ENCODE measurements around the gene FPGS. TPM values are rescaled to one million over a fixed set of nuclear protein-coding genes. Genes with fewer than 3 reads are reported as not detected.

The FPGS gene
- total and polyA plus RNA-seq, 2 of the 4 experiments (the other 2 are of a cell fraction): 43.9 to 75.7 TPM

DNA sequence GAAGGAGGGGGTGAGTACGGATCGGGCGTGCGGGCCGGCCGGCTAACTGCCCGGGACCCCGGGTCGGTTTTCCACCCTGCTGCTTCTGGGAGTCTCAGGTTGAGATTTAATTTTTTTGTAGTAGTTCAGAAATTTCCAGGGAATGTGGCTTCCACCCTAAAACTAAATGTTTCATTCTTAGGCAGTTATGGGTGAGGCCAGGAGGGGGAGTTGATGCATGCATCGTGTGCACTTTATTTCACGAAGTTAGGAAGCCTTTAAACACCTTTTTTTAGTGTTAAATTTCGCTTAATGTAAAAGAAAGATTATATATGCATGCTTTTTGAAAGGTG is 15.9 kb upstream of the FPGS start:
- peaks cover 44% of the 10 kb centered on the region for H3K36me3 ChIP-seq (ENCODE audit: control insufficient read depth, insufficient read depth, low read length)
- peak overlapping the region; percentile 89 for H3K4me2 ChIP-seq (ENCODE audit: low read depth, low read length)
- peak overlapping the region; percentile 20; the same call in 1 of the 2 replicates for H3K14ac ChIP-seq (replicated peaks; ENCODE audit: low read depth, low read length)
- BruUV-seq (replicated peaks): no TSS peak
- CTCF ChIA-PET: interaction anchor here (0.8 to 1.0 kb wide), 2 partner anchors 83 to 124 kb away, joined by 3 to 8 read pairs; no protein-coding TSS in a partner anchor
- H3K4me3 ChIP-seq (ENCODE audit: insufficient read depth, low read depth, low read length): peak overlapping the region; percentile 95
- peak overlapping the region; percentile 82 for H2BK5ac ChIP-seq (ENCODE audit: low read depth, low read length, poor library complexity, severe bottlenecking)
- TF ChIP-seq, protein P1, sequence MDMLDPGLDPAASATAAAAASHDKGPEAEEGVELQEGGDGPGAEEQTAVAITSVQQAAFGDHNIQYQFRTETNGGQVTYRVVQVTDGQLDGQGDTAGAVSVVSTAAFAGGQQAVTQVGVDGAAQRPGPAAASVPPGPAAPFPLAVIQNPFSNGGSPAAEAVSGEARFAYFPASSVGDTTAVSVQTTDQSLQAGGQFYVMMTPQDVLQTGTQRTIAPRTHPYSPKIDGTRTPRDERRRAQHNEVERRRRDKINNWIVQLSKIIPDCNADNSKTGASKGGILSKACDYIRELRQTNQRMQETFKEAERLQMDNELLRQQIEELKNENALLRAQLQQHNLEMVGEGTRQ (IDR thresholded peaks at IDR 0.05; ENCODE audit: low read depth, low read length): no peak
- TF ChIP-seq CHD1 (IDR thresholded peaks at IDR 0.05; ENCODE audit: low read depth, low read length): no peak
- TF ChIP-seq SMC3 (IDR thresholded peaks at IDR 0.05; ENCODE audit: low read depth, low read length): peak; percentile 49
- TF ChIP-seq MAZ (IDR thresholded peaks at IDR 0.05; ENCODE audit: borderline replicate concordance, low read depth, low read length): no peak
- 0 out of 2 replicates have a peak, but pooled peaks have one; percentile 2 for TF ChIP-seq MXI1 (IDR thresholded peaks at IDR 0.05; ENCODE audit: borderline replicate concordance, low read depth, low read length)
- no peak for TF ChIP-seq POLR2A (IDR thresholded peaks at IDR 0.05; ENCODE audit: low read depth, low read length)
- TF ChIP-seq, protein P2, sequence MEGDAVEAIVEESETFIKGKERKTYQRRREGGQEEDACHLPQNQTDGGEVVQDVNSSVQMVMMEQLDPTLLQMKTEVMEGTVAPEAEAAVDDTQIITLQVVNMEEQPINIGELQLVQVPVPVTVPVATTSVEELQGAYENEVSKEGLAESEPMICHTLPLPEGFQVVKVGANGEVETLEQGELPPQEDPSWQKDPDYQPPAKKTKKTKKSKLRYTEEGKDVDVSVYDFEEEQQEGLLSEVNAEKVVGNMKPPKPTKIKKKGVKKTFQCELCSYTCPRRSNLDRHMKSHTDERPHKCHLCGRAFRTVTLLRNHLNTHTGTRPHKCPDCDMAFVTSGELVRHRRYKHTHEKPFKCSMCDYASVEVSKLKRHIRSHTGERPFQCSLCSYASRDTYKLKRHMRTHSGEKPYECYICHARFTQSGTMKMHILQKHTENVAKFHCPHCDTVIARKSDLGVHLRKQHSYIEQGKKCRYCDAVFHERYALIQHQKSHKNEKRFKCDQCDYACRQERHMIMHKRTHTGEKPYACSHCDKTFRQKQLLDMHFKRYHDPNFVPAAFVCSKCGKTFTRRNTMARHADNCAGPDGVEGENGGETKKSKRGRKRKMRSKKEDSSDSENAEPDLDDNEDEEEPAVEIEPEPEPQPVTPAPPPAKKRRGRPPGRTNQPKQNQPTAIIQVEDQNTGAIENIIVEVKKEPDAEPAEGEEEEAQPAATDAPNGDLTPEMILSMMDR (conservative IDR thresholded peaks at IDR 0.05; ENCODE audit: low read depth, low read length): peak; percentile 48
- no peak for TF ChIP-seq FOS (IDR thresholded peaks at IDR 0.05; ENCODE audit: low read depth, low read length)
- TF ChIP-seq RCOR1 (IDR thresholded peaks at IDR 0.05; ENCODE audit: insufficient replicate concordance, low read length): no peak
- no peak for TF ChIP-seq BHLHE40 (IDR thresholded peaks at IDR 0.05; ENCODE audit: low read depth, low read length)
- no peak for TF ChIP-seq RFX5 (IDR thresholded peaks at IDR 0.05; ENCODE audit: low read depth, low read length)
- no peak for TF ChIP-seq CEBPB (IDR thresholded peaks at IDR 0.05; ENCODE audit: low read depth, low read length)
- no peak for TF ChIP-seq MAFK (IDR thresholded peaks at IDR 0.05; ENCODE audit: low read depth, low read length)
- TF ChIP-seq NFE2L2 (IDR thresholded peaks at IDR 0.05; ENCODE audit: low read depth, low read length): no peak
- TF ChIP-seq, protein P3, sequence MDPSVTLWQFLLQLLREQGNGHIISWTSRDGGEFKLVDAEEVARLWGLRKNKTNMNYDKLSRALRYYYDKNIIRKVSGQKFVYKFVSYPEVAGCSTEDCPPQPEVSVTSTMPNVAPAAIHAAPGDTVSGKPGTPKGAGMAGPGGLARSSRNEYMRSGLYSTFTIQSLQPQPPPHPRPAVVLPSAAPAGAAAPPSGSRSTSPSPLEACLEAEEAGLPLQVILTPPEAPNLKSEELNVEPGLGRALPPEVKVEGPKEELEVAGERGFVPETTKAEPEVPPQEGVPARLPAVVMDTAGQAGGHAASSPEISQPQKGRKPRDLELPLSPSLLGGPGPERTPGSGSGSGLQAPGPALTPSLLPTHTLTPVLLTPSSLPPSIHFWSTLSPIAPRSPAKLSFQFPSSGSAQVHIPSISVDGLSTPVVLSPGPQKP (IDR thresholded peaks at IDR 0.05; ENCODE audit: borderline replicate concordance, low read depth, low read length): no peak
- TF ChIP-seq RAD21 (IDR thresholded peaks at IDR 0.05; ENCODE audit: low read length): peak; percentile 56
- peaks cover 19 to 55% of the 10 kb centered on the region in 2 experiments for H3K79me1 ChIP-seq (ENCODE audit: low read depth in 1 of 2, low read length in 2 of 2)
- peak overlapping the region; percentile 41; the same call in 1 of the 2 replicates for H2AK5ac ChIP-seq (ENCODE audit: low read depth, low read length)
- WGBS, 2 experiments (ENCODE audit: extremely low coverage in 2 of 2, insufficient read length in 1 of 2): 0% methylated on average over 4 of the region's 12 CpGs; no CpG with 5 or more reads in 1 of the 2 experiments
- dilution Hi-C loops (cut with HindIII; ENCODE audit: low sequenced_read_pairs, unreplicated experiment) (no loop called here), intact Hi-C loops (cut with micrococcal nuclease) (loop anchor here (1.0 kb wide), 1 partner anchor 84 kb away; no protein-coding TSS in a partner anchor), in situ Hi-C loops (cut with MboI; ENCODE audit: low sequenced_read_pairs) (no loop called here)
- H2BK120ac ChIP-seq (ENCODE audit: low read depth, low read length): no peak overlapping the region
- DNase-seq: no peak
- H3K56ac ChIP-seq (ENCODE audit: extremely low read depth, insufficient read depth, low read length): peak overlapping the region; percentile 40
- H3K4ac ChIP-seq (ENCODE audit: low read depth, low read length): peak overlapping the region; percentile 23; the same call in 1 of the 2 replicates
- peak overlapping the region; percentile 92 for H3K9ac ChIP-seq (ENCODE audit: low read depth, low read length)
- no peak overlapping the region for H4K8ac ChIP-seq (ENCODE audit: low read depth in 2 of 2, low read length in 2 of 2)
- H2AFZ ChIP-seq (replicated peaks; ENCODE audit: low read length, poor library complexity): peak overlapping the region; percentile 84
- H4K5ac ChIP-seq (ENCODE audit: low read depth, low read length): no peak overlapping the region
- no peaks in the 10 kb centered on the region; the same call in 1 of the 2 replicates for H3K9me1 ChIP-seq (ENCODE audit: insufficient read depth, low read length)
- H3K27ac ChIP-seq (ENCODE audit: insufficient read depth, low read length): peak overlapping the region; percentile 93
- H2AK9ac ChIP-seq (replicated peaks; ENCODE audit: low read depth, low read length, poor library complexity): peak overlapping the region; percentile 100
- H4K91ac ChIP-seq (ENCODE audit: insufficient read depth, low read depth, low read length): no peak overlapping the region
- H2BK20ac ChIP-seq (ENCODE audit: low read depth, low read length): no peak overlapping the region
- no peaks in the 10 kb centered on the region for H3K27me3 ChIP-seq (ENCODE audit: control insufficient read depth, insufficient read depth, low read length)
- POLR2A ChIA-PET (ENCODE audit: unreplicated experiment): no interaction called here
- no peak overlapping the region for H3K23ac ChIP-seq (ENCODE audit: low read depth, low read length)
- H3K9me3 ChIP-seq (ENCODE audit: control insufficient read depth, insufficient read depth, low read length): no peaks in the 10 kb centered on the region
- ATAC-seq (ENCODE audit: low read depth): no peak
- peaks cover 52% of the 10 kb centered on the region for H4K20me1 ChIP-seq (ENCODE audit: insufficient read depth, low read length)
- no peak overlapping the region for H2BK15ac ChIP-seq (ENCODE audit: low read depth, low read length)
- no peak overlapping the region for H3K18ac ChIP-seq (ENCODE audit: low read depth, low read length)
- no peaks in the 10 kb centered on the region; the same call in 1 of the 2 replicates for H3K4me1 ChIP-seq (ENCODE audit: control insufficient read depth, insufficient read depth, low read length)
